GM21528 (cell line): Measurements from ENCODE around the gene RNPEPL1.
A peak's percentile ranks its signal among the peaks of the same experiment; 100 is the strongest.

ENCODE experiments used
- ATAC-seq: cut with Tn5 transposase; IDR thresholded peaks from one replicate; pipeline ENCODE4 v1.9.1; 2021; ENCODE audit warnings: mild to moderate bottlenecking, moderate library complexity; ENCODE audit not compliant: unreplicated experiment, low FRiP score

The RNPEPL1 gene

GRCh38 chr2:240622060-240622411 lies 53.8 kb downstream of the RNPEPL1 start:
- ATAC-seq, result no peak

DNA sequence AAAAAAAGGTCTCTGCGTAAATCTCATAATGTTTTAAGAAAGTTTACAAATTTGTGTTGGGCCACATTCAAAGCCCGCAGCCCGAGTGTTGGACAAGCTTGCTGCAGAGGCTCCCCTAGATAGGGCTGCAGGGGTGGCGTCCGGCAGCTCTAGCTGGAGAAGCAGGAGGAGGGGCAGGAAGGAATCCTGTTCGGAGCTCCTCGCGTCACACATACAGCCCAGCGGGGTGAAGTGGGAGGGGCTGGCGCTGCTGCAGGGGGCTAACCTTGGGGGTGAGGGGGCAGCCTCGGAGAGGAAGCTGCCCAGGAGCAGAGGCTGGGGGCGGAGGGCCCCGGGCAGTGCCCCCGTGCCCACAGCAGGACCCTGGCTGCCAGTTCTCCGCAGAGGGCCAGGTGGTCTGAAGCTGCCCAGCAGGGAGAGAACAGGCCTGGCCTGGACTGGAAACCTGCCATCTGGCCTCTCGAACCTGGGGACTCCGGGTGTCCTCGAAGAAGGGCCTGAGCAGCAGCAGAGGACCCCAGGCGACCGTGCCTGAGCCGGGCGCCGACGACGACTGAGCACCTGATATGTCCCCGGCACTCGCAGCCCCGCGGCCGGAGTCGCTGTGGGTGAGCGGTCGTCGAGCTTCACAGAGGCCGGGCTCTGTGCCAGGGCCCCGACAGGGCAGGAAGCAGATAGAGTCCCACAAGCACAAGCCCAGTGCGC lies 54.4 kb downstream of the RNPEPL1 start:
- no peak for ATAC-seq

DNA sequence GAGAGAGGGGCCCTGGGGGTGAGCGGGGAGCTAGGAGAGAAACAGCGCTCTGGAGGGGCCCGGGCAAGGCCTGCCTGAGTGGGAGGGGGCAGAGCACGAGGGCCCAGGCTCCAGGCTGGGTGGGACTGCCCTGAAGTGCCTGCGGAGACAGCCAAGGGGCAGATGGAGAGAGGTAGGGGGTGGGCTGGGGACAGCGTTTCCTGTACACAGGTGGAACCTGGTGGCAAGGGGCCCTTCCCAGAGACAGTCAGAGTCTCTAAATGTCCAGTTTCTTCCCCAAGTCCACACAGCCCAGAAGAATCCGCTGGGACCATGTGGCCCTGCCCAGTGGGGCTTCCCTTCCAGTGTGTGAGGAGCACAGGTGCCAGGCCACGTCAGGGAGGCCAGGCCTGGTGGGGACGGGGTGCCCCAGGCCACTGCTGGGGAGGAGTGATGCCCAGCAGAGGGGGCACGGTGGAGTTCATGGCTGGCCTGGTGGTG lies 55.3 kb downstream of the RNPEPL1 start:
- no peak for ATAC-seq

DNA sequence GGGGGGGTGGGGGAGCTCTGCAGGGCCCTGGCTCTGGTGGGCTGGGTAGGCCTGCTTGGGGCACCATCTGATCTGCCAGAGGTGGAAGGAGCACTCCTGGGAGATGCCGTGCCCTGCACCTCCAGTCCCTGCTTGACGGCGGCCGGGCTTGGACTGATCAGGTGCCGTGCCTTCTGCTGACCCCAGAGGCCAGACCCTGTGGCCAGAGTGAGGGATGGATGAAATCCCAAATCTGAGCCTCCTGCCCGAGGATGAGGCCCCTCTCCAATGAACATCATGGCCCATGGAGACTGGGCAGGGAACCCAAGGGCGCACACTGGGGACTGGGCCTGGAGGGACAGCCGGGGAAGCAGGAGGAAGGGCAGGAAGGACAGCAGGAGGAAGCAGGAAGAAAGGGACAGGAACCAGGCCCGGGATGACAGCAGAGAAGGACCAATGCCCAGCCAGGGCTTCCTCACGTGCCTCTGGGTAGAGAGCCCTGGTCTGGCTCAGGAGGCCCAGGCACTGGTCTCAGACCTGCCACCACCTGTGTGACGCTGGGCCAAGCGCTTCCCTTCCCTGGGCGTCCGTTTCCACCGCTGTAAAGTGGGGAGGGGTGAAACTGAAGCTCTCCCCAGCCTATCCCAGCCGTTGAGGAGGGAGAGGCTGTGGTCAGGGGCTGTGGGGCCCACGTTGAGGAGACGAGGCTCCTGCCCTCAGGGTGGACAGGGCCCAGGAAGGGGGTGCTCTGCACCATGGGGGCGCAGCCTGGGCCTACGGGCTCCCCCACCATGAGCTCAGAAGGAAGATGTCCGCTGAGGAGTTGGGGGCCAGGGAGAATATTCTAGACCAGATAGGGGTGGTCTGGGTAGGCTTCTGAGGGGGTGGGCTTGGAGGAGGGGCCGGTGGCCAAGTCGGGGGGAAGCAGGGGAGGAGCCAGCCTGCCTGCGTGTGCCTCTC lies 56.0 kb downstream of the RNPEPL1 start:
- no peak for ATAC-seq

DNA sequence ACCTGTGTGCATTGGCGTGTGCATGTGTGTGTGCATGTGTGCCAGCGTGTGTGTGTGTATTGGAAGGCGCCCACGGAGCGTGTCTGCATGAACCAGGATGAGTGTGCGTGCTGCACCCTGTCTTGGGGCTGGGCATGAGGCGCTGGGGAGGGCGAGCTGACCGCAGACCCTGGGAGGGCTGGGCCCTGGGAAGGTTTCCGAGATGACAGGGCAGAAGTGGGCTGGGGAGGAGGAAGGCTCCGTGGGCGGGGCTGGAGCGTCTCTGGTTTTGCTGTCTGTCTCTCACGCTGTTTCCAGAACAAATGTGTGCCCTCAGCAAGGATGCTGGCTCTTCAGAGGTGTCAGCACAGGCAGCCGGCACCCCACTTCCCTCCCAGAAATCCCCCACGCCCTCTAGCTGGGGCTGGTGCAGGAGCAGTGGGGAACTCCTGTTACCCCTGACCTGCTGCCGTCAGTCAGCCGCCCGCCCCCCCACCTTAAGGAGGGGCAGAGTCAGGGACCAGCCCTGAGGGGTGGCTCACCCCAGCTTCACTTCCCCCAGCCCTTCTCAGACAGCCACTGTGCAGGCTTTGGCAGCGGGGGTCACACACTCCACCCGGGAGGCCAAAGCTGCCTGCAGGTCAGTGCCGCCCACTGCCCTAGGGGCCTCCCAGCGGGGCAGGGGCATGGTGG lies 56.8 kb downstream of the RNPEPL1 start, which contains the start of gene GPR35:
Gene GPR35 (plus strand): TSS at position 531 of the 672 bp plus-strand sequence. CDS start 4,473 bp downstream, outside the sequence.
- peak; percentile 15 for ATAC-seq

DNA sequence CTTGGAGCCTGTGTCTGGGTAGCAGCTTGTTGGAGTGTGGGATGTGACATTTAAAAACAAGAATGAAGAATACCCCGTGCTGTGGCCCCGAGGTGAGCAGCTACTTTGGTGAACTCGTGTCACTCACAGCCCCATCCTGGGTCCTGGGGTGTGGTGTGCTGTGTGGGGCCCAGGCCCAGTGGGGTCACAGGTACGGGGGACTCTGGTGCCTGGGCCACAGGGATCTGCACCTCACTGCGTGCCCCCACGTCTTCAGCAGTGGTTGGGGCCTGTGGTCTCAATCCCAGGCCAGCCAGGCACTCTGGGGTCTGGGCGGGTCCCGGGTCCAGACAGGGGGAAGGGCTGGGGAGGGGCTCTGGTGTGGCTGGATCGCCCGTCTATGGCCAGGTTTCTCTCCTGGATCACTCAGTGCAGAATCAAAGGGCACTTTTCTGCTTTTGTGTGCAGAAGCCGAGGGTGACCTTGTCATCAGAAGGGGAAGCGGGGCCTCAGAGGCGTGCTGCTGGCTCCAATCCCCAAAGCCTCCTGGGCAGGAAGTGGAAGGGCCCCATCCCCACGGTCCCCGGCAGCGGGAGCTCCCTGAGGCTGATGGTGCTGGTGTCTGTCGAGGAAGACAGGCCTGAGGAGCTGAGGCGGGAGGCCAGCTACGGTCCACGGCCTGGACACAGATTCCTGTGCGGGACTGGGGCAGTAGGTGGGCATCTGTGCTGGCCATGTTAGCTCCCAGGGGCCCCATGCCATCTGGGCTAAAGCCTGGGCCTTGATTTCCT lies 58.4 kb downstream of the RNPEPL1 start:
- ATAC-seq, result no peak

DNA sequence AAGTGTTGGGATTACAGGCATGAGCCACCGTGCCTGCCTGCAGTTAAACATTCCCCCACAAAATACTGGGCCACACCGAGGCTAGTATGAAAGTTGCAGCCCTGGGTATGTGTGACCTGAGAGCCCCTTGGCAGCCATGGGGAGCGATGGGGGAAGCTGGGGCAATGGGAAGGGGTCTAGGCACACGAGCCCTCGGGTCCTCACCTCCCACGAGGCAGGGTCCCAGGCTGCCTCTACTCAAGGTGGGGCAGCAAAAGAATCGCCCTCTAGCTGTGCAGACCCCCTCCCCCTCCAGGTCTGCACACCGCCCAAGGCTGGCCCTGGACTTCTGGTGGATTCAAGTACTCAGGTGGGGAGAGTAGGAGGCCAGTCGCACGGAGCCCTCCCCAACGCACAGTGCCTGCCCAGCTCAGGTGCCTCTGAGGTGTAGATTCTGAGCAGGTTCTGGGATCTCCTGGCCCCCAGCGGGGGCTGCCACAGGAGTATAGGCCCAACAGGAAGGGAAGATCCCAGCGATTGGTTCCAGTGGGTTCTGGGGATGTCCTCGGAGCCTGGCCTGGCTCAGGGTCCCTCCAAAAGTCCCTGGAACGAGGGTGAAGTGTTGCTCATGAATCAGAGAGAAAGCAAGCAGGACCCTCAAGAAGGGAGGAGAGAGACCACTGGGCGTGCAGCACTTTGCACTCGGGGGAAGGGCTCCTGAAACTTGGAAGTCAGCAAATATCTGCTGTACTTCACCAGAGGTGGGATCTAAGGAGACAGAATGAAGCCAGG lies 59.6 kb downstream of the RNPEPL1 start:
- ATAC-seq, result no peak

- ATAC-seq, result no peak
Observed at GRCh38 chr2:240628507-240628807, 60.2 kb downstream of the RNPEPL1 start.

- no peak for ATAC-seq
Observed at GRCh38 chr2:240628808-240629618, 60.7 kb downstream of the RNPEPL1 start.

DNA sequence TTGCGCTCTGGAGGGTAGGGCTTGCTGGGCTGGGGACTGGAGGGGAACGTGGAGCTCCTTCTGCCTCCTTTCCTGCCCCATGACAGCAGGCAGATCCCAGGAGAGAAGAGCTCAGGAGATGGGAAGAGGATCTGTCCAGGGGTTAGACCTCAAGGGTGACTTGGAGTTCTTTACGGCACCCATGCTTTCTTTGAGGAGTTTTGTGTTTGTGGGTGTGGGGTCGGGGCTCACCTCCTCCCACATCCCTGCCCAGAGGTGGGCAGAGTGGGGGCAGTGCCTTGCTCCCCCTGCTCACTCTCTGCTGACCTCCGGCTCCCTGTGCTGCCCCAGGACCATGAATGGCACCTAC lies 61.3 kb downstream of the RNPEPL1 start:
- no peak for ATAC-seq

DNA sequence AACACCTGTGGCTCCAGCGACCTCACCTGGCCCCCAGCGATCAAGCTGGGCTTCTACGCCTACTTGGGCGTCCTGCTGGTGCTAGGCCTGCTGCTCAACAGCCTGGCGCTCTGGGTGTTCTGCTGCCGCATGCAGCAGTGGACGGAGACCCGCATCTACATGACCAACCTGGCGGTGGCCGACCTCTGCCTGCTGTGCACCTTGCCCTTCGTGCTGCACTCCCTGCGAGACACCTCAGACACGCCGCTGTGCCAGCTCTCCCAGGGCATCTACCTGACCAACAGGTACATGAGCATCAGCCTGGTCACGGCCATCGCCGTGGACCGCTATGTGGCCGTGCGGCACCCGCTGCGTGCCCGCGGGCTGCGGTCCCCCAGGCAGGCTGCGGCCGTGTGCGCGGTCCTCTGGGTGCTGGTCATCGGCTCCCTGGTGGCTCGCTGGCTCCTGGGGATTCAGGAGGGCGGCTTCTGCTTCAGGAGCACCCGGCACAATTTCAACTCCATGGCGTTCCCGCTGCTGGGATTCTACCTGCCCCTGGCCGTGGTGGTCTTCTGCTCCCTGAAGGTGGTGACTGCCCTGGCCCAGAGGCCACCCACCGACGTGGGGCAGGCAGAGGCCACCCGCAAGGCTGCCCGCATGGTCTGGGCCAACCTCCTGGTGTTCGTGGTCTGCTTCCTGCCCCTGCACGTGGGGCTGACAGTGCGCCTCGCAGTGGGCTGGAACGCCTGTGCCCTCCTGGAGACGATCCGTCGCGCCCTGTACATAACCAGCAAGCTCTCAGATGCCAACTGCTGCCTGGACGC lies 61.9 kb downstream of the RNPEPL1 start:
- no peak for ATAC-seq
